ENCODE results near the gene NPR1. TPM values are rescaled to one million over a fixed set of nuclear protein-coding genes. Genes with fewer than 3 reads are reported as not detected.
"Not testable (repeated sequence)": the region's sequence is repeated elsewhere in the genome, so short reads cannot be mapped to it uniquely, and the experiment has no call there.

NPR1 gene
- total RNA-seq (2014; rRNA removed; shearing (Covaris generic); ENCODE audit: low replicate concordance): 0.41 TPM in 1 of 2 replicates, not detected in the other

DNA sequence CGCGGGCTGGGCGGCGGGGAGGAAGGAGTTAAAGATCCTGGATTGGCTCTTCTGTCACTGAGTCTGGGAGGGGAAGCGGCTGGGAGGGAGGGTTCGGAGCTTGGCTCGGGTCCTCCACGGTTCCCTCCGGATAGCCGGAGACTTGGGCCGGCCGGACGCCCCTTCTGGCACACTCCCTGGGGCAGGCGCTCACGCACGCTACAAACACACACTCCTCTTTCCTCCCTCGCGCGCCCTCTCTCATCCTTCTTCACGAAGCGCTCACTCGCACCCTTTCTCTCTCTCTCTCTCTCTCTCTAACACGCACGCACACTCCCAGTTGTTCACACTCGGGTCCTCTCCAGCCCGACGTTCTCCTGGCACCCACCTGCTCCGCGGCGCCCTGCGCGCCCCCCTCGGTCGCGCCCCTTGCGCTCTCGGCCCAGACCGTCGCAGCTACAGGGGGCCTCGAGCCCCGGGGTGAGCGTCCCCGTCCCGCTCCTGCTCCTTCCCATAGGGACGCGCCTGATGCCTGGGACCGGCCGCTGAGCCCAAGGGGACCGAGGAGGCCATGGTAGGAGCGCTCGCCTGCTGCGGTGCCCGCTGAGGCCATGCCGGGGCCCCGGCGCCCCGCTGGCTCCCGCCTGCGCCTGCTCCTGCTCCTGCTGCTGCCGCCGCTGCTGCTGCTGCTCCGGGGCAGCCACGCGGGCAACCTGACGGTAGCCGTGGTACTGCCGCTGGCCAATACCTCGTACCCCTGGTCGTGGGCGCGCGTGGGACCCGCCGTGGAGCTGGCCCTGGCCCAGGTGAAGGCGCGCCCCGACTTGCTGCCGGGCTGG, at the start of gene NPR1:
Gene NPR1 (plus strand): TSS at position 170 of the 818 bp plus-strand sequence. CDS start 421 bp downstream, at position 591.
- no peak for DNase-seq (ENCODE audit: low read depth)
- in situ Hi-C loops (cut with HindIII; ENCODE audit: low pct_unique_long_range_greater_than_20kb, low sequenced_read_pairs): no loop called here

DNA sequence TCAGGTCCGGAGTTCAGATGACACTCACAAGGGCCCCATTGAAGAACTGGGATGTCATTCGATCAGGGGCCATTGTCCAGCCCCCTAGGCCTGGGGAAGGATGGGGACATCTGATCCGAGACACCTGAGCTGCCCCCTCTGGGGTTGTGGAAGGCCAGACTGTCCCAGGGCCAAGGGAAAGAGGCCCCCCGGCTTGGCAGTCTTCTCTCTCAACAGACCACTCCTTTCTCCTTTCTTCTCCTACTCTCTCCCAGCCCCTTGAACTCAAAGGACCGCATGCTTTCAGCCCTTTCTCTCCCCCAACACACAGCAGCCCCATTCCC, 49.2 kb upstream of the NPR1 start:
- no peak for DNase-seq (ENCODE audit: low read depth)
- in situ Hi-C loops (cut with HindIII; ENCODE audit: low pct_unique_long_range_greater_than_20kb, low sequenced_read_pairs): no loop called here

DNA sequence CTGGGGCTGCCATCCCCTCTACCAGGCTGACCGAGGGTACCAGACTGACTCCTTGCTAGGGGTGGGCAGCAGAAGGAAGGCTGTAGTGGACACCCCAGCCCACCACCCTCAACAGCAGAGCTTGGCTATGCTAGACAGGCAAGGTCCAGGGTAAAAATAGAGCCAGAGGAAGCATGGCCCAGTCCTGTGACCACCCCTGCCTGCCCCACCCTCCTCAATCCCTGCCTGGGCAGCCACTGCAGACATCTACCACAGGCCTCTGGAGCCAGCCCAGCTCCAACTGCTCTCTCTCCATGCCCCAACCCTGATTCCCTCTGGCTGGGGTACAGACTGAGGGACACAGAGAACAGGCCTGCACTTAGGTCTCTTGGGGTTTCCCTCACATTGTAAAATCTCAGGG, 48.5 kb upstream of the NPR1 start:
- in situ Hi-C loops (cut with HindIII; ENCODE audit: low pct_unique_long_range_greater_than_20kb, low sequenced_read_pairs): no loop called here
- DNase-seq (ENCODE audit: low read depth): no peak

GRCh38 chr1:153630384-153630783, 48.1 kb upstream of the NPR1 start:
- DNase-seq (ENCODE audit: low read depth): no peak
- in situ Hi-C loops (cut with HindIII; ENCODE audit: low pct_unique_long_range_greater_than_20kb, low sequenced_read_pairs): no loop called here

DNA sequence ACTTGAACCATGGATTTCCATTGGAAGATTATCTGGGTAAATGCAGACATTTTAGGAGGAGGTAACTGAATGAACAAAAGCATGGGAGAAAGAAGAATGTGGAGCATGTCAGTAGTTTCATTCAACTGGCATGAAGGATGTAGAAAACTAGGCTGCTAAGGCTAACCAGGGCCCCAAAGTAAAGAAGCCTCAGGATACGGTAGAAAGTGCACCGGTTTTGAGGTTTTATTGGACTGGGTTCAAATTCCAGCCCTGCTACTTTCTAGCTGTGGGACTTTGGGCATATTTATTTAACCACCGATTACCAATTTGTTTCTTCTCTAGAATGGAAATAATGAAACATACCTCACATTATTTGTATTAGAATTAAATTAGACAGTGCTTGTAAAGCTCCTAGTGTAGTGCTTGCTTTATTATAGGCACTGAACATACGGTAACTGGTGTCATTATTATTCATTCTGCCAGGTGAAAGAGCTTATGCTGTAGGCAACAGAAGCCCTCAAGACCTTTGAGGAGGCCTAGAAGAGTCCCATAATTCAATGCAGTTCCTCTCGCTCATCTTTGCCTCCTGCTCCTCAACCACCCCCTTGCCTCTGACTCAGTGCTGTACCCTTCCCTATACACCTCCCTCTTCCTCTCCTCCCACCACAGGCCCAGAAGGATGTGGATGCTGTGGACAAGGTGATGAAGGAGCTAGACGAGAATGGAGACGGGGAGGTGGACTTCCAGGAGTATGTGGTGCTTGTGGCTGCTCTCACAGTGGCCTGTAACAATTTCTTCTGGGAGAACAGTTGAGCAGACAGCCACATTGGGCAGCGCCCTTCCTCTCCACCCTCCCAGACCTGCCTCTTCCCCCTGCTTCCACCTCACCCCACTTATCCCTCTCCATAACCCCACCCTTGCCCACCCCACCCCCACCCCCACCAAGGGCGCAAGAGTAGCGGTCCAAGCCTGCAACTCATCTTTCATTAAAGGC, 47.2 kb upstream of the NPR1 start:
- in situ Hi-C loops (cut with HindIII; ENCODE audit: low pct_unique_long_range_greater_than_20kb, low sequenced_read_pairs): no loop called here
- DNase-seq (ENCODE audit: low read depth): no peak

DNA sequence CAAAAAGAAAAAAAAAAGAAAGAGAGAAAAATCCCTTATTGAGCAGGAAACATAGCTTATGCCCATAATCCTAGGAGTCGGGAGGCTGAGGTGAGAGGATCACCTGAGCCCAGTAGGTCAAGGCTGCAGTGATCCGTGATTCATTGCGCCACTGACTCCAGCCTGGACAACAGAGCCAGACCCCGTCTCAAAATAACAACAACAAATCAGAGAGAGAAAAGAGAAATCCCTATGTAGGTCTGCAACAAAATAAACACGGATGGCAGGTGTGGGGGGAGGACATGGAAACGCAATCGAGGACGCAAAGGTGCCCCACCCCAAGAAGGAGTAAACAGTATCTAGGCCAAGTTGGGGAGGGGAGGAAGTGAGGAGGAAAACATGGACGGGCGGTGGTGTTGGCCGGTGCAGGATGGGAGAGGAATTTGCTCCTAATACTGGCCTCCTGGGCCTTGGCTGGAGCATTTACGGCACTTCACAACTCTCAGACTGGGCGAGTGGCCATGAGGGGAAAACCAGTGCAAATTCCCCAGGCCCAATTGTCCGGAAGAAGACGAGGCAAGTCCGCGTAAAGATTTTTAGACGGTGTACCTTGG, 45.2 kb upstream of the NPR1 start:
- DNase-seq (ENCODE audit: low read depth): no peak
- in situ Hi-C loops (cut with HindIII; ENCODE audit: low pct_unique_long_range_greater_than_20kb, low sequenced_read_pairs): no loop called here

DNA sequence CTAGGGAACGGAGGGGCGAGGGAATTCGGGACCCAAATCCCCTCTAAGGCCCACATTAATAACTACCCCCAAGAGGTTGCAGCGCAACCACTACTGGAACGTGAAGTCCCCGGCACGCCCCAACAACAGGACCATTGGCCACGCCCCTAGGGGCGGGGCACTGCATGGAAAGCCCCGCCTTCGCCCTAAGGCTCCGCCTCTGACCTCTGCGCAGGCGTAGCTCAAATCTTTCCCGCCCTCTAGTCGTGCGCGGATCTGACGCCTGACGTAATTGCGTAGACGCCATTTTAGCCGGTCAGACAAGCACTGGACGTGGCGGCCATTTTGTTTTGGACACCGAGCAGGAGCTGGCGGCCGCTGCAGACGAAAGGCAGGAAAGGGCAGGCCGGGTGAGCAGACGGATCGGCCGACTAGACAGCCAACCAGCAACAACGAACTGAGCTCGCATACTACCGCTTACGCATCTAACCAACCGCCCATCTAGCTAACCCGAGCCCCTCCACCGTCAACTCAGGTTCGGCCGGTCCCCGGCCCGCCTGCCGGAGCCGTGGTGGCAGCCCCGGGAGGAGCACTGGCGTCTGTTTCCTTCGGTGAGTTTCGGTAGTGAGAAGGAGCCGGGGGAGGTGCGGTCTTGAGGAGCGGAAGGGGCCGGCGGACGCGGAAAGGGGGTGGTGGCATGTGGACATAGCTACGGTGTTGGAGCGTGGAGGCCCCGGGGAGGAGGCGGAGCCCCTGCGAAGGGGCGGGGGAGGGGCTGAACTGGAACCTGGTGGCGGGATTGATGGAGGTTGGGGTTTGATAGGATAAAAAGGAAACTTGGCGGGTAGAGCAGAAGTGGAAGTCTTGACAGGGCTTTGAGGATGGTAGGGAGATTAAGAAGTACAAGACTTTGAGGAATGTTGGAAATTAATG, 44.5 kb upstream of the NPR1 start, which contains the start of gene CHTOP:
Gene CHTOP (plus strand): TSS at position 313 of the 912 bp plus-strand sequence. CDS start 2,523 bp downstream, outside the sequence.
- DNase-seq (ENCODE audit: low read depth): peak; percentile 97

GRCh38 chr1:153635872-153636271, 42.6 kb upstream of the NPR1 start:
- no peak for DNase-seq (ENCODE audit: low read depth)
- in situ Hi-C loops (cut with HindIII; ENCODE audit: low pct_unique_long_range_greater_than_20kb, low sequenced_read_pairs): no loop called here

More for the DNA sequence above, 44.5 kb upstream of the NPR1 start, which contains the start of gene CHTOP:
- in situ Hi-C loops (cut with HindIII; ENCODE audit: low pct_unique_long_range_greater_than_20kb, low sequenced_read_pairs): no loop called here

- DNase-seq (ENCODE audit: low read depth): no peak
- in situ Hi-C loops (cut with HindIII; ENCODE audit: low pct_unique_long_range_greater_than_20kb, low sequenced_read_pairs): no loop called here
These were observed 42.2 kb upstream of the NPR1 start for GRCh38 chr1:153636312-153636711.

DNA sequence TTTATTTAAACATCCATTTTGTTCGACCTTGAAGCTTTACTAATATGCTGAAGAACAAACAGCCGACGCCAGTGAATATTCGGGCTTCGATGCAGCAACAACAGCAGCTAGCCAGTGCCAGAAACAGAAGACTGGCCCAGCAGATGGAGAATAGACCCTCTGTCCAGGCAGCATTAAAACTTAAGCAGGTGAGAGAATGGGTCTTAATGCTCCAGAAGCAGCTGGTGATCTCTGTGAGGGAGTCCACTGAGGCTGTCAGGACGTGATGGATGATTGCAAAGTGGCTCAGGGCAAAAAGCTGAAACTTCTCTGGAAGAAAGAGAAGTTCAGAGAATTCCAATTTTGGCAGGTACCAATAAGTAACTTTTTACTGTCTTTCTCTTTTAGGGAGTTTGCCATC, 40.2 kb upstream of the NPR1 start:
- no peak for DNase-seq (ENCODE audit: low read depth)
- in situ Hi-C loops (cut with HindIII; ENCODE audit: low pct_unique_long_range_greater_than_20kb, low sequenced_read_pairs): no loop called here

DNA sequence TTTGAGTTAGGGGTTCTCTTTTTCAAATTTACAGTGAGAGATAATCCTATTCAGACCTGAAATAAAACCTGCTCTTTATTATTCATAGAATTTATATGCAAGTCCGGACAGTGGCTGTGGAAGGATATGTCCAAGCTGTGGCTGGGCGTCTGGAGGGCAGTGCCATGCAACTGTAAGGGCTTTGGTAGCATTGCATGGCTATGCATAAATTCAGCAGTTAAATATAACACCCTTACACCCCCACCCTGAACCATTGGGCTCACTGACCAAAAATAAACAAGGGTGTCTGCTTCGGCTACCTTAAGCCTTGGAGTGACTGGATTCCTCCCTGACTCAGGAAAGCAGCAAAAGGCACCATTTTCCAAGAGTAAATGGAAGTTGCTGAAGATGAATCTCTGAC, 39.2 kb upstream of the NPR1 start:
- in situ Hi-C loops (cut with HindIII; ENCODE audit: low pct_unique_long_range_greater_than_20kb, low sequenced_read_pairs): no loop called here
- no peak for DNase-seq (ENCODE audit: low read depth)

DNA sequence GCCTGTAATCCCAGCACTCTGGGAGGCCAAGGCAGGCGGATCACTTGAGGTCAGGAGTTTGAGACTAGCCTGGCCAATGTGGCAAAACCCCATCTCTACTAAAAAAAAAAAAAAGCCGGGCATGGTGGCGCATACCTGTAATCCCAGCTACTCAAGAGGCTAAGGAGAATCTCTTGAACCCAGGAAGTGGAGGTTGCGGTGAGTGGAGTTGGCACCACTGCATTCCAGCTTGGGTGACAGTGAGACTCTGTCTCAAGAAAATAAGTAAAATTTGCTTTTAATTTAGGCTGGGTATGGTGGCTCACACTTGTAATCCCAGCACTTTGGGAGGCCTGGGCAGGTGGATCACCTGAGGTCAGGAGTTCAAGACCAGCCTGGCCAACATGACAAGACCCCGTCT, 38.3 kb upstream of the NPR1 start:
- in situ Hi-C loops (cut with HindIII; ENCODE audit: low pct_unique_long_range_greater_than_20kb, low sequenced_read_pairs); DNase-seq (ENCODE audit: low read depth): not testable (repeated sequence)

GRCh38 chr1:153640861-153641260, 37.6 kb upstream of the NPR1 start:
- in situ Hi-C loops (cut with HindIII; ENCODE audit: low pct_unique_long_range_greater_than_20kb, low sequenced_read_pairs): no loop called here
- DNase-seq (ENCODE audit: low read depth): no peak

DNA sequence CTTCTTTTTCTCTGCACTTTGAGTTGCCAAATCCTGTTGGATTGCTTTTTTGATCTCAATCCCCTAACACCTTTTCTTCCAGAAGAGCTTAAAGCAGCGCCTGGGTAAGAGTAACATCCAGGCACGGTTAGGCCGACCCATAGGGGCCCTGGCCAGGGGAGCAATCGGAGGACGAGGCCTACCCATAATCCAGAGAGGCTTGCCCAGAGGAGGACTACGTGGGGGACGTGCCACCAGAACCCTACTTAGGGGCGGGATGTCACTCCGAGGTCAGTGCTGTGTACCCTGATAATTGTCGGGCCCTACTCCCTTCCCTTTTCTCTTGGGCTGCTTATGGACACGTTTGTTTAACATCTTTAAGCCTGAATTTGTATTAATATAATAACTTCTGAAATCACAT, 36.3 kb upstream of the NPR1 start:
- no peak for DNase-seq (ENCODE audit: low read depth)
- in situ Hi-C loops (cut with HindIII; ENCODE audit: low pct_unique_long_range_greater_than_20kb, low sequenced_read_pairs): no loop called here

DNA sequence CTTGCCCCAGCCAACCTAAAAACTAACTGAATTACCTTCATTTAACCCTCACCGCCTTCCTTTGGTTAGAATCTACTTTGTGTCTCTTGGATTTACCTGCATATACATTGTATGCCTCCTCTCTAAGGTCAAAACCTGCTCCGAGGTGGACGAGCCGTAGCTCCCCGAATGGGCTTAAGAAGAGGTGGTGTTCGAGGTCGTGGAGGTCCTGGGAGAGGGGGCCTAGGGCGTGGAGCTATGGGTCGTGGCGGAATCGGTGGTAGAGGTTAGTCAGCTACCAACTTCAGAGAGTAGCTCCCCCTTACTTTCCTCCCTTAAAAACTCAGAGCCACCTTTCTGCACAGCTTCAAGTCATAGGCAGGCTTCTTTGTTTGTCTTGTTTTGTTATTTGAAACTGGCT, 35.4 kb upstream of the NPR1 start:
- in situ Hi-C loops (cut with HindIII; ENCODE audit: low pct_unique_long_range_greater_than_20kb, low sequenced_read_pairs): no loop called here
- no peak for DNase-seq (ENCODE audit: low read depth)

DNA sequence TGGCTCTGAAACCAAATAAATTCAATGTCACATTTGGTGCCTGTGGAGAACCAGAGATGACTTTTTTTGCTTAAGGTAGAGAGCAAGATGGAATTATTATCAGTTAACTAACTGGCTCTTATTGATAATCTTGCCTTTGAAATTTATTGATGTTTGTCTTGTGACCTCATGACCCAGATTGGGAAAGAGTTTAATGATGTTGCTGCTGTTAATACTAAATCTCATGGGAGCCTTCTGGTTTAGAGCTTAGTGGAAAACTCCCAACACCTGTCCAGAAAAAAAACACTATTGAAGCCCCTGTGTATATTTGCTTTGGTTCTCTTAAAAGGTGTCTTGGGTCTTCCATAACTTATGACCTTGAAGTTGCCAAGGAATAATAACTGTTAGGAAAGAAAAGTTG, 34.7 kb upstream of the NPR1 start:
- in situ Hi-C loops (cut with HindIII; ENCODE audit: low pct_unique_long_range_greater_than_20kb, low sequenced_read_pairs): no loop called here
- no peak for DNase-seq (ENCODE audit: low read depth)

GRCh38 chr1:153646672-153647345, 31.7 kb upstream of the NPR1 start:
- no peak for DNase-seq (ENCODE audit: low read depth)
- in situ Hi-C loops (cut with HindIII; ENCODE audit: low pct_unique_long_range_greater_than_20kb, low sequenced_read_pairs): no loop called here
